ENCODE measurements around the gene PTPRN2.

Gene PTPRN2

DNA sequence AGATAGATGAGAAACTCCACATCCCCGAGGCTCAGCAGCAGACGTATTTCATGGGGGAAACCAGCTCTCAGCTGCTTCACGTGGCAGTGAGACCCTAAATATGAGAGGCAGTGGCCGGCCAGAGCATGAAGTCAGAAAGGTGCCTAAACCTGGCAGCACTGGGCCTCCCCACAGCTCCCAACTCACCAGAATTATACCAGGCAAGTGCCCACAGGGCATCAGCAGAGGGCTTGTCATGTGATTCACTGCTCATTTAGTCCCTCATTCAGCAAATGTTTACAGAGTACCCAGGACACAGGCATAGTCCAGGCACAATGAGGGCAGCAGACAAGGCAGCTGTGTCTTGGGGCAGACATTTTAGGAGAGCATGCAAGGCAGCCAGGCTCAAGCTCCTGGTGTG is 212.6 kb downstream of the PTPRN2 start:
- no peak for FAIRE-seq
- no peak for TF ChIP-seq POLR2A (IDR thresholded peaks at IDR 0.05; ENCODE audit: low read depth, low read length)
- no peak for DNase-seq (ENCODE audit: insufficient read length, low spot score)

DNA sequence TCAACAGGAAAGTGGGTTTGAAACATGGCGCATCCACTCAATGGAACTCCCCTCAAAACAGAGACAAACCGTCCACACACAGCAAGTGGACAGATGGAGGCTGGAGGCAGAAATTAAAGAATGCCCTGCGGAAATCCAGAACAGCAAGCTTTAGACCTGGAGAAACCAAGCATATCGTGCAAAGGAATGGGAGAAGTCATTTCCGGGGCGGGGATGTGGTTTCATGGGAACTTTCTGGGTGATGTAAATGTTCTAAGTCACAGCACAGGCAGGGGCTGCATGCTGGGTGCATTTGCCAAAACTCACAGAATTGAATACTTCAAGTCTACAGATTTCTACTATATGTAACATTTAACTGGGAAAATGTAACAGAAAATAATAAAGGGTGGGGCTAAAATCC is 213.0 kb downstream of the PTPRN2 start:
- no peak for FAIRE-seq
- DNase-seq (ENCODE audit: insufficient read length, low spot score): no peak

DNA sequence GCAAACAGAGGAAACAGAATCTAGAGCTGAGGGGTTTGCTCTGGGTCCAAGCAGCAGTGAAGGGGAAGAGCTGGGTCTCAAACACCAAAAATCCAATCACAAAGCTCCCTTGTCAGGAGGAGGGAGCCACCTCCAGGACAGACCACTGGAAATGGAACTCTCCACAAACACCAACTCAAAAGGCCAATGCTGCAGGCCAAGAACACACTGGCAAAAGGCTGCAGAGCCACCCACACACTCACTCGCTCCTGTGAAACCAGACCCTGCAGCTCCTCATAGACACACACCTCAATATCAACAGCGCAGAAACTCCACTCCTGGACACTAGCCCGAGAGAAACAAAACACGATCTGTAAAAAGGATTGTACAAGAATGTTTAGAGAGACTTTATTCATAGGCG is 213.5 kb downstream of the PTPRN2 start:
- no peak for FAIRE-seq
- DNase-seq (ENCODE audit: insufficient read length, low spot score): no peak
- no peak for TF ChIP-seq POLR2A (IDR thresholded peaks at IDR 0.05; ENCODE audit: low read depth, low read length)

More for the DNA sequence above, 213.0 kb downstream of the PTPRN2 start:
- no peak for TF ChIP-seq POLR2A (IDR thresholded peaks at IDR 0.05; ENCODE audit: low read depth, low read length)

DNA sequence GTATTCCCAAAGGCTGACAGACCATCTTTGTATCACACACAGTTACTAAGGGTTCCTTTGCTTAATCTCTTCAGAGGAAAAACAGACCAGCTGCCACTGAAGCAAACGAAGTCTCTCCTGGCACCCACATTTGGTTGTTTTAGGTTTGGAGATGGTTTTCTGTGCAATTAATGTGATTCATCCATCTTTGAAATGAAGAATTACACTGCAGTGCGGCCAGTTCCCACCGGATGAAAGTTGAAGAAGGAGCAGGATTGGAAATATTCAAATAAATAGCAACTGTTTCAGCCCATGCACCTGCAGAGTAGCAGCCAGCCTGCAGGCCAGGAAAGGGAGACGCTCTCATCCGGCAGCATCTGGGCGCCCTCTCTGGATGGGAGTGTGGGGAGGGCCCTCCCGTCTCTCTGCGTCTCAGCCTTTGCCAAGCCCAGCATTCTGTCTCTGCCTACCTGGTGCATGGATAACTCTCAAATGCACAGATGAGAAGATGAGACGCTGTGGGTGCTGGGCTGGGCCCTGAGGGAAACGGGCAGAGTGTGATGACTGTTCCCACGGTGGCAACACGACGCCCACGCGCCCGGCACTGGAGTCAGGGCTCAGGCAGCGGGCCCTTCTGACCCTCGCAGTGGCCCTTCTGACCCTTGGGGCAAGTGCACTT is 214.0 kb downstream of the PTPRN2 start:
- no peak for DNase-seq (ENCODE audit: insufficient read length, low spot score)
- FAIRE-seq: no peak
- TF ChIP-seq POLR2A (IDR thresholded peaks at IDR 0.05; ENCODE audit: low read depth, low read length): no peak

DNA sequence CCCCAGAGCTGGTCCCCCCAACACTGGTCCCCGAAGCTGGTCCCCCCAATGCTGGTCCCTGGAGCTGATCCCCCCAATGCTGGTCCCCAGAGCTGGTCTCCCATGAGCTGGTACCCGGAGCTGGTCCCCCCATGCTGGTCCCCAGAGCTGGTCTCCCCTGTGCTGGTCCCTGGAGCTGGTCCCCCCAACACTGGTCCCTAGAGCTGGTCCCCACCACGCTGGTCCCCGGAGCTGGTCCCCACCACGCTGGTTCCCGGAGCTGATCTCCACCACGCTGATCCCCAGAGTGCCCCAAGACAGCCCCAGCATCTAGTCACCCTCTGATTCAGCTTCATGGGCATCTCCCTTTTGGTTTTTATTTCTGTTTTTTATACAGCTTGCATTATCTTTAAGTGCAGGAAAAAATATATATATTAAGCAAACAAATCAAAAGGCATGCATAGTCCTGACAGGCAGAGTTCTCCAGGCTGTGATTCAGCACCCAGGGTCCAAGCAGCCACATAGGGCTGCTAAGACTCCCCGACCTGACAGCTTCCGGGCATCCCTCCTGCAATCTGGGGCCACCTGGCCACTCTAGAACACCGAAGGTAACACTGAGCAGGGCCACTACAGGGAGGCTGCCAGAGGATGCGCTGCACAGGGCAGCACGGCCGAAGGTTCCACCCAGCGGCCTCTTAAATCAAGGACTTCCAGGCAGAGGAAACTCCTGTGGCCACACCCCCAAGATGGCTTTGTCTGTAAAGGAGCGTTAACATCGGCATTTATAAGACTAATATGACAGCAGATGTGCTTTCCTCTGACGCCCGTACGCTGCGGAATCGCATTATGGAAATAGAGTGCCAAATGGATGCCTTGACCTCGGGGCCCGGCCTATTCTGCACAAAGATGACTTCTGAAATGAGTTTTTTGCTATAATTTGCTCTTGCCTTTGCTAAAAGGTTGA is 215.0 kb downstream of the PTPRN2 start:
- DNase-seq (ENCODE audit: insufficient read length, low spot score): no peak
- no peak for FAIRE-seq
- TF ChIP-seq POLR2A (IDR thresholded peaks at IDR 0.05; ENCODE audit: low read depth, low read length): no peak

DNA sequence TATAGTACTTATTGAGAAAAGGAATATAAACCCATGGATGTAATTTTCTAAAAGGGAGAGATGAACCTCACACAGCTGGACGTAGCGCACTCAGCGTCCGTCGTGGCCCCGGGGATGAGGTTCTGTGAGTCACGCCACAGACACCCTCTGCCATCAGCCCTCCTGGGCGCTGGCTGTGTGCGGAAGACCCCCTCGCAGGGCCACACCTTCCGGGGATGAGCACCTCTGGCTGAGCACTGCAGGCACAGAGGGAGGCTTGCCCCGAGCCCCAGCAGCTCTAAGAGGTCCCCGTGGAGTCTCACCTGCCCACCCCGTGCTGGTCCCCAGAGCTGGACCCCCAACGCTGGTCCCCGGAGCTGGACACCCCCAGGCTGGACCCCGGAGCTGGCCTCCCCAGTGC is 215.8 kb downstream of the PTPRN2 start:
- TF ChIP-seq POLR2A (IDR thresholded peaks at IDR 0.05; ENCODE audit: low read depth, low read length): no peak
- DNase-seq (ENCODE audit: insufficient read length, low spot score) (no peak), FAIRE-seq (no peak)

DNA sequence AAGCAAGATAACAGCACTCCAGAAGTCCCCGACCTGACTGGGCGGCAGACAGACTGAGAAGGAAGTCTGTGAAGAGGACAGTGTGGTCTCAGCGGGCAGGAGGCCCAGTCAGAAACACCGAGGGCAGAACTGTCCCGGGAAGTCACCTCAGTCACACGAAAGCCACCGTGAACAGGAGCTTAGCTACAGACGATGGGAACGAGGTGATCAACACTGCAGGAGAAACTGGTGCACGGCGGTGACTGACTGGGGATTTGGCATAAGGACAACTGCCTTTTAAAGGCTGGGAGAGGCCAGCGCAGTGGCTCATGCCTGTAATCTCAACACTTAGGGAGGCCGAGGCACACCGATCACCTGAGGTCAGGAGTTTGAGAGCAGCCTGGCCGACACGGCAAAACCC is 217.8 kb downstream of the PTPRN2 start:
- TF ChIP-seq POLR2A (IDR thresholded peaks at IDR 0.05; ENCODE audit: low read depth, low read length): no peak
- DNase-seq (ENCODE audit: insufficient read length, low spot score) (no peak), FAIRE-seq (no peak)

DNA sequence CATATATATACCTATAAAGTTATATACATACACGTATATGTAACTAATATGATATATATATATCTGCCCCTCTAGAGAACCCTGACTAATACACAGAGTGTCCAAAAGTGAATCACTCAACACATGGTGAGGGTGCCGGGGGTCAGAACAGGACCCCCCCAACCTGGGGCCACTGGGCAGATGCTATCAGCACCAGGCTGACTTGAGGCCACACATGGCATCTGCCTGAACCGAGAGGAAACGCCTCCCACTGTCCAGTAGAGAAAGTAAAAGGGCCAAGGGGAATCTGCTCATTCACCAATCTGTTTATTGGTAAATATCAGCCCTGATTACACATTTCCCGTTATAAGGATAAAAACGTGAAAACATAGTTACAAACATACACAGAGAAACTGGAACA is 218.3 kb downstream of the PTPRN2 start:
- FAIRE-seq (no peak), DNase-seq (ENCODE audit: insufficient read length, low spot score) (no peak)
- no peak for TF ChIP-seq POLR2A (IDR thresholded peaks at IDR 0.05; ENCODE audit: low read depth, low read length)

DNA sequence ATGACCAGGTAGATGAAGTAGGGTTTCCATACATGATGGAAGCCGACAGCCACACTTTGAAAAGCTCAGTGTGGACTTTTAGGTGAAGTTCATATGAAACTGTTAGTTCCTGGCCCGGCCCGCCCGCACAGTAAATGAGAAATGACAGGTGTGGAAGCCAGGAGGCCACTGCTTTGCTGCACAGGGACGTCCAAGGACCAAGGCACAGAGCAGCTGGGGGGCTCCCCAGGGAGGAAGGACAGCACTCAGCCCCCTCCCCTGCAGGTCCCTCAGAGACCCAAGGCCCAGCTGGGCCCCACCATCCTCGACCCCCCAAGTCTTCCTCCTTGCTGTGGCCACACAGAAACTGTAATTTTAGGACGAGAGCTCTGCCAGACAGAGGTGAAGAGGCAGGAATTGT is 219.2 kb downstream of the PTPRN2 start:
- FAIRE-seq (no peak), DNase-seq (ENCODE audit: insufficient read length, low spot score) (no peak)
- TF ChIP-seq POLR2A (IDR thresholded peaks at IDR 0.05; ENCODE audit: low read depth, low read length): no peak

DNA sequence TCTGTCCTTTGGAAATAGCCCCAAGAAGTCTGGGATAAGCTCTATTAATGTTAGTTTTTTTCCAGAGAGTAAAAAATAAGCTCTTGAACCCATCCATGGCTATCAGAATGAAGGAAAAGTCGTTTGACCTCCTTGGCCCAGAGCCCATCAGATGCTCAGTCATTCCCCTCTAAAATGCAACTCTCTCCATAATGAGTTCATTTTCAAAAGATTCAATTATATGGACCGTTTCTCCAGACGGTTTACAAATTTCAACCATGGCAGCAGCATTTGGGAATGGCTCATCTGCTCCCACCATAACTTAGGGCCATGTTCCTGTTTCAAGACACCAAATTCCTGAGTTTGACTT is 220.0 kb downstream of the PTPRN2 start:
- DNase-seq (ENCODE audit: insufficient read length, low spot score) (no peak), FAIRE-seq (no peak)
- no peak for TF ChIP-seq POLR2A (IDR thresholded peaks at IDR 0.05; ENCODE audit: low read depth, low read length)

DNA sequence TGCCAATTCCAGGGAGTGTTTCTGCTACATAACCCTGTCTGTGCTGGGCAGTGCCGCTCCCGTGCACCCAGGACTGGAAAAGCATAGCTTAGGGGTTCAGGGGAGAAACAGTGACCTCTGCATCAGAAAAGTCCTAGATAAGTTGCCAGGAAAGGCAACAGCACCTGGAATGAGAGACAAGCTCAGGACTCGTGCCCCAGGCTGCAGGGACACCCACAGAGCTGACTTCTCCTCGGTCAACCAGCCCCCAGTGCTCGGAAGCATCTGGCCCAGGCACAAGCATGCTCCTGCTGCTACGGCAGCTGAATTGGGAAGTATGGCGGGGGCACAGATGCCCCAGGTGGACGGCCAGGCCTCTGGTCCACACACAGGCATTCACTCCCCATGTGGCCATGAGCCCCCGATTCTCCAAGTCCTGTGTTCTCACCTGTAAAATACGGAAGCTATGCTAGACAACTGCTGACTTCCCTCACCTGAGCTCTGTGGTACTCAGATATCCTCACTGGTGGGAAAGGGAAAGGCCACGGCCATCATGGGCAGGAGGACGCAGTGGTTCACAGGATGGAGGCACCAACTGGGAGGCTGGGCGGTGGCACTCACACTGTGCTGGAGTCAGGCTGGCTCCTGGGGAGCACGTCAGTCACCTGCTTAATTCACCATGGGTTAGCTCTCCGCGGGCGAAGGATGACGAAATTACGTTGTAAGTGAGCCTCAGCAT is 220.5 kb downstream of the PTPRN2 start:
- no peak for TF ChIP-seq POLR2A (IDR thresholded peaks at IDR 0.05; ENCODE audit: low read depth, low read length)
- DNase-seq (ENCODE audit: insufficient read length, low spot score) (no peak), FAIRE-seq (no peak)

DNA sequence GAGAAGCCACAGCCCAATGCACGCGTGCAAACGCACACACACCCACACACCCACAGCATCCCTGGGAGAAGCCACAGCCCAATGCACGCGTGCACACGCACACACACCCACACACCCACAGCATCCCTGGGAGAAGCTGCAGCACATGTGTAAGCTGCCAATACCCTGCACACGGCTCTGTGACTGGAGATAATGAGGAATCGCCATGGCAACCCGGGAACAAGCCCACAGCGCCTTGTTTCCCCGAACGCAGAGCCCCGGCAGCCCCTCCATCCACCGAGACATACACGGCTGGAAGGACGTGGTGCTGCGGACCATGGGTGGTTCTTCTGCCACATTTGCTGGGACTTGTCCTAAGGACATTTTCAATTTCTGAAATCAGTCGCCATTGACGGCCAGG is 221.3 kb downstream of the PTPRN2 start:
- TF ChIP-seq POLR2A (IDR thresholded peaks at IDR 0.05; ENCODE audit: low read depth, low read length): no peak
- DNase-seq (ENCODE audit: insufficient read length, low spot score) (no peak), FAIRE-seq (no peak)

DNA sequence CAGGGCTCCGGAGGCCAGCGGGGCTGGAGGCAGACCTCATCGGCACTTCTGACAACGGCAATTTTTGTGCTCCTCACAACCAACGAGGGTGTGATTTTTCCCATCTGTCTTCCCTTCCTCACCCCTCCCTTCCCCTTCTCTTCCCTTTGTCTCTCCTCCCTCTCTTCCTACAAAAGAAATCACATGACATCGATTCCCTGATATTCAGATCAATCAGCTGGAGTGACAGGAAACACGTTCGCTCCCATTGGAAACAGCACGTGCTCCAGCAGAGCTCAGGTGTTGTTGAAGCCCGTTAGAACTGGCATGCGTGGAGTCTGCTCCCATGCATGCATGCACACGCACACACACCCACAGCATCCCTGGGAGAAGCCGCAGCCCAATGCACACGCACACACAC is 222.4 kb downstream of the PTPRN2 start:
- DNase-seq (ENCODE audit: insufficient read length, low spot score) (no peak), FAIRE-seq (no peak)
- TF ChIP-seq POLR2A (IDR thresholded peaks at IDR 0.05; ENCODE audit: low read depth, low read length): no peak

DNA sequence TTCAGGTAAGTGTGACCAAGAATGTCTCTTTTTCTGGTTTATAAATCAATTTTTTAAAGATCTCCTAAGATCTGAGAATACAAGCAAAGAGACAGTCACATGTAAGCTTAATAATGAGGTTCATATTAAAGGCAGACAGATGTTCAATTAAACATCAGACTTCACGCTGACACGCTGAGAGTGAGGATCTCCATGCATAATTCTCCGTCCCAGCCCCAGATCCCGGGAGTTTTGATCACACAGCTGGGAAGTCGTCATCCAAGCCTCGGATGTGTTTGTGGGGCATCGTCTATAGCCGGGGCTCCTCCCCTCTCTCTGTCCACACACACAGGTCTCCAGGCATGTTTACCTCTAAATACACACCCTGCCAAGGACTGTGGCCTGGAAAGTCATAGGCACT is 223.2 kb downstream of the PTPRN2 start:
- no peak for TF ChIP-seq POLR2A (IDR thresholded peaks at IDR 0.05; ENCODE audit: low read depth, low read length)
- DNase-seq (ENCODE audit: insufficient read length, low spot score) (no peak), FAIRE-seq (no peak)
